Hepatocyte (in vitro differentiated cells): ENCODE data around the gene OR2D3.

Experiments
- EZH2 ChIP-seq: fragments of 200-600 bp; sonication (generic); IDR thresholded peaks from 2 replicates; pipeline ENCODE4 v1.6.1; 2016; ENCODE audit warnings: antibody characterized with exemption, mild to moderate bottlenecking, borderline replicate concordance
- EZH2phosphoT487 ChIP-seq: fragments of 200-600 bp; sonication (generic); IDR thresholded peaks from one replicate; pipeline ENCODE4 v1.6.1; 2018; ENCODE audit warnings: antibody characterized with exemption, mild to moderate bottlenecking, low read depth, moderate library complexity; ENCODE audit not compliant: unreplicated experiment, severe bottlenecking
- TF ChIP-seq, protein P1 (sequence below): fragments of 200-600 bp; sonication (generic); IDR thresholded peaks from 2 replicates; pipeline ENCODE4 v1.5.1; 2016; ENCODE audit warnings: antibody characterized with exemption, mild to moderate bottlenecking; ENCODE audit not compliant: poor library complexity

DNA sequence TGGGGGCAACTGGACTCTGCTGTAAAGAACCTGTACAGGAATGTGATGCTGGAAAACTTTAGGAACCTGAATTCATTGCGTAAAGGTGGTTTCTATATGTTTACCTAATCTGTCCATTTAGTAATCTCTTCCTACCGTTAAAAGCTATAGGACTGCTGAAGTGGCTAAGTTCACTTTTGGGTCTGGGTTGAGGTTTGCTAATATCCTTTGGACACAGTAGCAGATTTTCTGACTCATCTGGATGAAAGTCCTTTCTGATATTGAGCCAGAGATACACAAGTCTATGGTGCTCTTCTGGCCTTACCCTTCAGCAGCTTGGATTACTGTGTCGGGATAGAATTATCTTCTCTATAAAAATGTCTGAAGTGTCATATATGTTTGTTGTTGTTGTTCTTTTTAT, 22.3 kb downstream of the OR2D3 start:
- TF ChIP-seq, protein P1, sequence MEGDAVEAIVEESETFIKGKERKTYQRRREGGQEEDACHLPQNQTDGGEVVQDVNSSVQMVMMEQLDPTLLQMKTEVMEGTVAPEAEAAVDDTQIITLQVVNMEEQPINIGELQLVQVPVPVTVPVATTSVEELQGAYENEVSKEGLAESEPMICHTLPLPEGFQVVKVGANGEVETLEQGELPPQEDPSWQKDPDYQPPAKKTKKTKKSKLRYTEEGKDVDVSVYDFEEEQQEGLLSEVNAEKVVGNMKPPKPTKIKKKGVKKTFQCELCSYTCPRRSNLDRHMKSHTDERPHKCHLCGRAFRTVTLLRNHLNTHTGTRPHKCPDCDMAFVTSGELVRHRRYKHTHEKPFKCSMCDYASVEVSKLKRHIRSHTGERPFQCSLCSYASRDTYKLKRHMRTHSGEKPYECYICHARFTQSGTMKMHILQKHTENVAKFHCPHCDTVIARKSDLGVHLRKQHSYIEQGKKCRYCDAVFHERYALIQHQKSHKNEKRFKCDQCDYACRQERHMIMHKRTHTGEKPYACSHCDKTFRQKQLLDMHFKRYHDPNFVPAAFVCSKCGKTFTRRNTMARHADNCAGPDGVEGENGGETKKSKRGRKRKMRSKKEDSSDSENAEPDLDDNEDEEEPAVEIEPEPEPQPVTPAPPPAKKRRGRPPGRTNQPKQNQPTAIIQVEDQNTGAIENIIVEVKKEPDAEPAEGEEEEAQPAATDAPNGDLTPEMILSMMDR: no peak
- TF ChIP-seq EZH2: no peak
- no peak for TF ChIP-seq EZH2phosphoT487
